Mesenteric fat pad (tissue), 1 donor: ENCODE data around the gene TFDP1. TPM values are rescaled to one million over a fixed set of nuclear protein-coding genes. Genes with fewer than 3 reads are reported as not detected.

Source experiments
- total RNA-seq: library from RNA; stranded (reverse); fragmentation: NEBNext Ultra II Directional; extraction: Animal tissue kit (Norgen Biotek cat#: 25700); gene quantifications from one replicate; pipeline ENCODE4 v1.2.1, GENCODE V29; 2021
- donor health status: DM: yes; HTN: yes; CAD: no.

The TFDP1 gene
- total RNA-seq, 1 donor from 2014 or later, result 66.4 TPM

Other genes starting within 250 kb of the TFDP1 start
- 3.1 TPM for gene GRTP1, start 220.6 kb upstream of the TFDP1 start, total RNA-seq
- 2.1 TPM for gene ADPRHL1, start 131.3 kb upstream of the TFDP1 start, total RNA-seq
- 21.7 TPM for gene DCUN1D2, start 94.0 kb upstream of the TFDP1 start, total RNA-seq
- gene ATP4B, start 73.4 kb downstream of the TFDP1 start, total RNA-seq, result not detected
- gene GRK1, start 82.5 kb downstream of the TFDP1 start, total RNA-seq, result not detected
- gene TMEM255B, start 174.5 kb downstream of the TFDP1 start, total RNA-seq, result 22.7 TPM